ENCODE measurements around the gene BICD1. TPM values are rescaled to one million over a fixed set of nuclear protein-coding genes. Genes with fewer than 3 reads are reported as not detected.

Gene BICD1
- total and polyA plus RNA-seq, 2 experiments from 2014 or later: 59.3 to 83.6 TPM

DNA sequence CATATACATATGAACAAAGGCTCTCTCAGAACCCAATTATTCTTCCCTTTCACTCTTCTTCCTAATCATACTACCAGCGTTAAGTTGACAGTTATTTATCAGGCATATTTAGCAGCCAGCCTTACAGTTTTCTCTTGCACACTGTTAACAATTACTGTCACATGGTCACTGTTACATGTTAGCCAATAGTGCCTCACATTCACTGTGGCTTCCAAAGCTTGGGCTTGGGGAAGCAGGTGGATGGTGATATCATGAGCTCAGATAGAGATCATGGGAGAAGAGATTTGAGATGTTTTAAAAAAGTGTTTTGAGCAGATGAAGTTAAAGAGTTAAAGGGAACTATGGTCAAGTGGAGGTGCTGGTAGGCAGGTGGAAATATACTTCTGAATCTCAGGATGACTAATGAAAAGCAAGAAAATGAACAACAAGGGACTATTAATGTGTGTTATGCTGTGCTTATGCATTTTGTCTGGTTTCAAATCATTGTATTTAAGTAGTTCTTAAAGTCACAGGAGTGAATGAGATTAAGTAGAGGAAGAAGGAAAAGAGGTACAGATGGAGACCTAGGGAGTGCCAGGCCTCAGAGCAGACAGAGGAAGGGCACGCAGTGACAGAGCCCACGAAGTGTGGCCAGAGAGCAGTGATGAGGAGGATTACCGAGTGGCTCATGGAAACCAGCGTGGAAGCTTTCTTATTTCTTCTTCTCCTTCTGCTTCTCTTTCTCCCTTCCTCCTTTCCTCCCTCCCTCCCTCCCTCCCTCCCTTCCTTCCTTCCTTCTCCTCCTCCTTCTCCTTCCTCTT is 39.6 kb downstream of the BICD1 start:
- H3K79me2 ChIP-seq (replicated peaks; ENCODE audit: insufficient read depth): peaks cover 99% of the 10 kb centered on the region
- H3K27ac ChIP-seq (ENCODE audit: low read depth): no peak overlapping the region
- ATAC-seq: no peak
- Mint-ChIP-seq H3K9me3 (no peaks in the 10 kb centered on the region), H3K4me3 (no peak overlapping the region), H3K27me3 (ENCODE audit: insufficient read depth, low read depth, poor library complexity) (peaks cover 2% of the 10 kb centered on the region), H3K36me3 (ENCODE audit: low read depth) (peaks cover 11% of the 10 kb centered on the region), H3K4me1 (peaks cover 15% of the 10 kb centered on the region), H3K27ac (no peak overlapping the region)
- peaks cover 33% of the 10 kb centered on the region for H4K20me1 ChIP-seq (replicated peaks; ENCODE audit: insufficient read depth)
- H3F3A ChIP-seq (replicated peaks; ENCODE audit: low read depth): no peaks in the 10 kb centered on the region; the same call in 1 of the 2 replicates
- no peaks in the 10 kb centered on the region for H3K9me2 ChIP-seq (ENCODE audit: insufficient read depth)
- no peak for DNase-seq (ENCODE audit: low spot score)
- H3K36me3 ChIP-seq (ENCODE audit: insufficient read depth): no peaks in the 10 kb centered on the region
- H2AFZ ChIP-seq: no peak overlapping the region
- peaks cover 35% of the 10 kb centered on the region for H3K4me1 ChIP-seq (ENCODE audit: insufficient read depth)
- no peak overlapping the region for H3K4me2 ChIP-seq
- H3K4me3 ChIP-seq: no peak overlapping the region
- no peaks in the 10 kb centered on the region for H3K27me3 ChIP-seq (ENCODE audit: insufficient read depth)
- TF ChIP-seq EZH2 (IDR thresholded peaks at IDR 0.05; ENCODE audit: low read depth, unreplicated experiment): no peak
- no peak for TF ChIP-seq NANOG (IDR thresholded peaks at IDR 0.05; ENCODE audit: borderline replicate concordance)
- TF ChIP-seq ZNF114 (CRISPR knock-in tag; IDR thresholded peaks at IDR 0.05): no peak

DNA sequence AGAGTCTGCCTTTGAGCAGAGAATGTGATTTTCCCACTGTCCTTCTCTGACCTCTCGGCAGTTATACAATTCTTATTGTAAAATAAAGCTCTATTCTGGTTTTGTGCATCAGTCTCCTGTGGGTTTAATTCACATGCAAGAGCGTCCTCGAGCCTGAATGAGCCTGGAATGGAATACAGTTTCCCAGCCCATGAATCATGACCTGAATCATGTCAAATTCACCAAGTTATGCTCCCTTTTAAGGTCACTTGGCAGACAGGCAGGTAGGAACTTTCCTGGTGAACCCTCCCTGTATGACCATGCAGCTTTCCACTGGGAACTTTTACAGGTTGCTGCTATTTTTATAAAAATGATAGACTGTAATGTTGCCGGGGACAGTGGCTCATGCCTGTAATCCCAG is 41.7 kb downstream of the BICD1 start:
- peaks cover 15% of the 10 kb centered on the region for H3K36me3 Mint-ChIP-seq (ENCODE audit: low read depth)
- Histone ChIP-seq H3K9me2 (ENCODE audit: insufficient read depth) (no peaks in the 10 kb centered on the region), H2AFZ (no peak overlapping the region), H3K4me1 (ENCODE audit: insufficient read depth) (peaks cover 25% of the 10 kb centered on the region), H3K36me3 (ENCODE audit: insufficient read depth) (no peaks in the 10 kb centered on the region), H3K27me3 (ENCODE audit: insufficient read depth) (no peaks in the 10 kb centered on the region), H4K20me1 (replicated peaks; ENCODE audit: insufficient read depth) (peaks cover 32% of the 10 kb centered on the region), H3K27ac (ENCODE audit: low read depth) (peak overlapping the region; percentile 50), H3F3A (replicated peaks; ENCODE audit: low read depth) (no peaks in the 10 kb centered on the region; the same call in 1 of the 2 replicates), H3K4me2 (no peak overlapping the region), H3K4me3 (no peak overlapping the region), H3K79me2 (replicated peaks; ENCODE audit: insufficient read depth) (peaks cover 98% of the 10 kb centered on the region)
- H3K4me1 Mint-ChIP-seq: no peaks in the 10 kb centered on the region; the same call in 2 of the 3 replicates
- no peak overlapping the region for H3K4me3 Mint-ChIP-seq
- H3K9me3 Mint-ChIP-seq: no peaks in the 10 kb centered on the region
- no peak overlapping the region for H3K27ac Mint-ChIP-seq
- ATAC-seq (no peak), DNase-seq (ENCODE audit: low spot score) (no peak)
- H3K27me3 Mint-ChIP-seq (ENCODE audit: insufficient read depth, low read depth, poor library complexity): no peaks in the 10 kb centered on the region
- TF ChIP-seq, protein P1, sequence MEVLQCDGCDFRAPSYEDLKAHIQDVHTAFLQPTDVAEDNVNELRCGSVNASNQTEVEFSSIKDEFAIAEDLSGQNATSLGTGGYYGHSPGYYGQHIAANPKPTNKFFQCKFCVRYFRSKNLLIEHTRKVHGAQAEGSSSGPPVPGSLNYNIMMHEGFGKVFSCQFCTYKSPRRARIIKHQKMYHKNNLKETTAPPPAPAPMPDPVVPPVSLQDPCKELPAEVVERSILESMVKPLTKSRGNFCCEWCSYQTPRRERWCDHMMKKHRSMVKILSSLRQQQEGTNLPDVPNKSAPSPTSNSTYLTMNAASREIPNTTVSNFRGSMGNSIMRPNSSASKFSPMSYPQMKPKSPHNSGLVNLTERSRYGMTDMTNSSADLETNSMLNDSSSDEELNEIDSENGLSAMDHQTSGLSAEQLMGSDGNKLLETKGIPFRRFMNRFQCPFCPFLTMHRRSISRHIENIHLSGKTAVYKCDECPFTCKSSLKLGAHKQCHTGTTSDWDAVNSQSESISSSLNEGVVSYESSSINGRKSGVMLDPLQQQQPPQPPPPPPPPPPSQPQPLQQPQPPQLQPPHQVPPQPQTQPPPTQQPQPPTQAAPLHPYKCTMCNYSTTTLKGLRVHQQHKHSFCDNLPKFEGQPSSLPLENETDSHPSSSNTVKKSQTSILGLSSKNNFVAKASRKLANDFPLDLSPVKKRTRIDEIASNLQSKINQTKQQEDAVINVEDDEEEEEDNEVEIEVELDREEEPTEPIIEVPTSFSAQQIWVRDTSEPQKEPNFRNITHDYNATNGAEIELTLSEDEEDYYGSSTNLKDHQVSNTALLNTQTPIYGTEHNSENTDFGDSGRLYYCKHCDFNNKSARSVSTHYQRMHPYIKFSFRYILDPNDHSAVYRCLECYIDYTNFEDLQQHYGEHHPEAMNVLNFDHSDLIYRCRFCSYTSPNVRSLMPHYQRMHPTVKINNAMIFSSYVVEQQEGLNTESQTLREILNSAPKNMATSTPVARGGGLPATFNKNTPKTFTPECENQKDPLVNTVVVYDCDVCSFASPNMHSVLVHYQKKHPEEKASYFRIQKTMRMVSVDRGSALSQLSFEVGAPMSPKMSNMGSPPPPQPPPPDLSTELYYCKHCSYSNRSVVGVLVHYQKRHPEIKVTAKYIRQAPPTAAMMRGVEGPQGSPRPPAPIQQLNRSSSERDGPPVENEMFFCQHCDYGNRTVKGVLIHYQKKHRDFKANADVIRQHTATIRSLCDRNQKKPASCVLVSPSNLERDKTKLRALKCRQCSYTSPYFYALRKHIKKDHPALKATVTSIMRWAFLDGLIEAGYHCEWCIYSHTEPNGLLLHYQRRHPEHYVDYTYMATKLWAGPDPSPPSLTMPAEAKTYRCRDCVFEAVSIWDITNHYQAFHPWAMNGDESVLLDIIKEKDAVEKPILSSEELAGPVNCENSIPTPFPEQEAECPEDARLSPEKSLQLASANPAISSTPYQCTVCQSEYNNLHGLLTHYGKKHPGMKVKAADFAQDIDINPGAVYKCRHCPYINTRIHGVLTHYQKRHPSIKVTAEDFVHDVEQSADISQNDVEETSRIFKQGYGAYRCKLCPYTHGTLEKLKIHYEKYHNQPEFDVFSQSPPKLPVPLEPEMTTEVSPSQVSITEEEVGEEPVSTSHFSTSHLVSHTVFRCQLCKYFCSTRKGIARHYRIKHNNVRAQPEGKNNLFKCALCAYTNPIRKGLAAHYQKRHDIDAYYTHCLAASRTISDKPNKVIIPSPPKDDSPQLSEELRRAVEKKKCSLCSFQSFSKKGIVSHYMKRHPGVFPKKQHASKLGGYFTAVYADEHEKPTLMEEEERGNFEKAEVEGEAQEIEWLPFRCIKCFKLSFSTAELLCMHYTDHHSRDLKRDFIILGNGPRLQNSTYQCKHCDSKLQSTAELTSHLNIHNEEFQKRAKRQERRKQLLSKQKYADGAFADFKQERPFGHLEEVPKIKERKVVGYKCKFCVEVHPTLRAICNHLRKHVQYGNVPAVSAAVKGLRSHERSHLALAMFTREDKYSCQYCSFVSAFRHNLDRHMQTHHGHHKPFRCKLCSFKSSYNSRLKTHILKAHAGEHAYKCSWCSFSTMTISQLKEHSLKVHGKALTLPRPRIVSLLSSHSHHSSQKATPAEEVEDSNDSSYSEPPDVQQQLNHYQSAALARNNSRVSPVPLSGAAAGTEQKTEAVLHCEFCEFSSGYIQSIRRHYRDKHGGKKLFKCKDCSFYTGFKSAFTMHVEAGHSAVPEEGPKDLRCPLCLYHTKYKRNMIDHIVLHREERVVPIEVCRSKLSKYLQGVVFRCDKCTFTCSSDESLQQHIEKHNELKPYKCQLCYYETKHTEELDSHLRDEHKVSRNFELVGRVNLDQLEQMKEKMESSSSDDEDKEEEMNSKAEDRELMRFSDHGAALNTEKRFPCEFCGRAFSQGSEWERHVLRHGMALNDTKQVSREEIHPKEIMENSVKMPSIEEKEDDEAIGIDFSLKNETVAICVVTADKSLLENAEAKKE (CRISPR knock-in tag; IDR thresholded peaks at IDR 0.05): no peak
- TF ChIP-seq, protein P2, sequence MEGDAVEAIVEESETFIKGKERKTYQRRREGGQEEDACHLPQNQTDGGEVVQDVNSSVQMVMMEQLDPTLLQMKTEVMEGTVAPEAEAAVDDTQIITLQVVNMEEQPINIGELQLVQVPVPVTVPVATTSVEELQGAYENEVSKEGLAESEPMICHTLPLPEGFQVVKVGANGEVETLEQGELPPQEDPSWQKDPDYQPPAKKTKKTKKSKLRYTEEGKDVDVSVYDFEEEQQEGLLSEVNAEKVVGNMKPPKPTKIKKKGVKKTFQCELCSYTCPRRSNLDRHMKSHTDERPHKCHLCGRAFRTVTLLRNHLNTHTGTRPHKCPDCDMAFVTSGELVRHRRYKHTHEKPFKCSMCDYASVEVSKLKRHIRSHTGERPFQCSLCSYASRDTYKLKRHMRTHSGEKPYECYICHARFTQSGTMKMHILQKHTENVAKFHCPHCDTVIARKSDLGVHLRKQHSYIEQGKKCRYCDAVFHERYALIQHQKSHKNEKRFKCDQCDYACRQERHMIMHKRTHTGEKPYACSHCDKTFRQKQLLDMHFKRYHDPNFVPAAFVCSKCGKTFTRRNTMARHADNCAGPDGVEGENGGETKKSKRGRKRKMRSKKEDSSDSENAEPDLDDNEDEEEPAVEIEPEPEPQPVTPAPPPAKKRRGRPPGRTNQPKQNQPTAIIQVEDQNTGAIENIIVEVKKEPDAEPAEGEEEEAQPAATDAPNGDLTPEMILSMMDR (conservative IDR thresholded peaks at IDR 0.05; ENCODE audit: low read depth in 2 of 2): no peak
- TF ChIP-seq ZNF331 (CRISPR knock-in tag; IDR thresholded peaks at IDR 0.05; ENCODE audit: low read depth) (no peak), EZH2phosphoT487 (IDR thresholded peaks at IDR 0.05; ENCODE audit: unreplicated experiment) (no peak), EZH2 (IDR thresholded peaks at IDR 0.05; ENCODE audit: low read depth, unreplicated experiment) (no peak), NANOG (IDR thresholded peaks at IDR 0.05; ENCODE audit: borderline replicate concordance) (no peak), JUNB (IDR thresholded peaks at IDR 0.05; ENCODE audit: unreplicated experiment) (no peak)
- TF ChIP-seq, protein P3, sequence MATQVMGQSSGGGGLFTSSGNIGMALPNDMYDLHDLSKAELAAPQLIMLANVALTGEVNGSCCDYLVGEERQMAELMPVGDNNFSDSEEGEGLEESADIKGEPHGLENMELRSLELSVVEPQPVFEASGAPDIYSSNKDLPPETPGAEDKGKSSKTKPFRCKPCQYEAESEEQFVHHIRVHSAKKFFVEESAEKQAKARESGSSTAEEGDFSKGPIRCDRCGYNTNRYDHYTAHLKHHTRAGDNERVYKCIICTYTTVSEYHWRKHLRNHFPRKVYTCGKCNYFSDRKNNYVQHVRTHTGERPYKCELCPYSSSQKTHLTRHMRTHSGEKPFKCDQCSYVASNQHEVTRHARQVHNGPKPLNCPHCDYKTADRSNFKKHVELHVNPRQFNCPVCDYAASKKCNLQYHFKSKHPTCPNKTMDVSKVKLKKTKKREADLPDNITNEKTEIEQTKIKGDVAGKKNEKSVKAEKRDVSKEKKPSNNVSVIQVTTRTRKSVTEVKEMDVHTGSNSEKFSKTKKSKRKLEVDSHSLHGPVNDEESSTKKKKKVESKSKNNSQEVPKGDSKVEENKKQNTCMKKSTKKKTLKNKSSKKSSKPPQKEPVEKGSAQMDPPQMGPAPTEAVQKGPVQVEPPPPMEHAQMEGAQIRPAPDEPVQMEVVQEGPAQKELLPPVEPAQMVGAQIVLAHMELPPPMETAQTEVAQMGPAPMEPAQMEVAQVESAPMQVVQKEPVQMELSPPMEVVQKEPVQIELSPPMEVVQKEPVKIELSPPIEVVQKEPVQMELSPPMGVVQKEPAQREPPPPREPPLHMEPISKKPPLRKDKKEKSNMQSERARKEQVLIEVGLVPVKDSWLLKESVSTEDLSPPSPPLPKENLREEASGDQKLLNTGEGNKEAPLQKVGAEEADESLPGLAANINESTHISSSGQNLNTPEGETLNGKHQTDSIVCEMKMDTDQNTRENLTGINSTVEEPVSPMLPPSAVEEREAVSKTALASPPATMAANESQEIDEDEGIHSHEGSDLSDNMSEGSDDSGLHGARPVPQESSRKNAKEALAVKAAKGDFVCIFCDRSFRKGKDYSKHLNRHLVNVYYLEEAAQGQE (IDR thresholded peaks at IDR 0.05; ENCODE audit: unreplicated experiment): no peak
